ENCODE measurements around the gene EHD3. TPM values are rescaled to one million over a fixed set of nuclear protein-coding genes. Genes with fewer than 3 reads are reported as not detected.

Gene EHD3
- total and polyA plus RNA-seq, 2 of the 4 experiments (the other 2 are of a cell fraction) = 29.1 to 39.8 TPM

DNA sequence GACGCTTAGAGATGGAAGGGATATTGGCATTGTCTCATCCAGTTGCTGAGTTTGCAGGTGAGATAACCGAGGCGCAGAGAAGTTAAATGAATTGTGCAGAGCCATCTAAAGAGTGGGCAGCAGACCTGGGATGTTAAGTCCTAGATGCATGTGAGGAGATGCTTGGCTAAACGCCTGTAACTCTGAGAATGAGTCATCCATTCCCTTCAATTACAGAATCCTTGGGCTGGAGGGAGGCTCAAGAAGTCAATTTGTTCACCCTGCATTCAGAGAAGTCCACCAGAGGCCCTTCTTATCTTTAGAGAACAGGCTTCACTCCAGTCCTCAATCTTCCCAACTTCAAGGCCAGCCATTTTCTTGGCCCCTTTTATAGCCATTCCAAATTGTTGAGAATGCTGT lies 1.6 kb downstream of the EHD3 start:
- Histone ChIP-seq H3K9me3 (ENCODE audit: control insufficient read depth, insufficient read depth, low read length) (no peaks in the 10 kb centered on the region), H4K91ac (ENCODE audit: insufficient read depth, low read depth, low read length) (no peak overlapping the region), H2AK5ac (ENCODE audit: low read depth, low read length) (no peak overlapping the region; the same call in 1 of the 2 replicates), H3K4me2 (ENCODE audit: low read depth, low read length) (peak overlapping the region; percentile 3; the same call in 1 of the 2 replicates), H3K27me3 (ENCODE audit: control insufficient read depth, insufficient read depth, low read length) (no peaks in the 10 kb centered on the region), H2AFZ (replicated peaks; ENCODE audit: low read length, poor library complexity) (no peak overlapping the region), H3K9ac (ENCODE audit: low read depth, low read length) (no peak overlapping the region), H2BK20ac (ENCODE audit: low read depth, low read length) (no peak overlapping the region), H3K18ac (ENCODE audit: low read depth, low read length) (no peak overlapping the region), H2BK120ac (ENCODE audit: low read depth, low read length) (no peak overlapping the region), H3K4me1 (ENCODE audit: control insufficient read depth, insufficient read depth, low read length) (peaks cover 8% of the 10 kb centered on the region; the same call in 1 of the 2 replicates), H3K23ac (ENCODE audit: low read depth, low read length) (no peak overlapping the region), H3K4ac (ENCODE audit: low read depth, low read length) (no peak overlapping the region), H4K8ac (ENCODE audit: low read depth in 2 of 2, low read length in 2 of 2) (no peak overlapping the region), H3K27ac (ENCODE audit: insufficient read depth, low read length) (no peak overlapping the region), H4K5ac (ENCODE audit: low read depth, low read length) (no peak overlapping the region), H2BK15ac (ENCODE audit: low read depth, low read length) (no peak overlapping the region), H3K9me1 (ENCODE audit: insufficient read depth, low read length) (peaks cover 18% of the 10 kb centered on the region; the same call in 1 of the 2 replicates), H3K79me1 (ENCODE audit: low read depth in 1 of 2, low read length in 2 of 2) (peaks cover 12 to 45% of the 10 kb centered on the region in 2 experiments), H2AK9ac (replicated peaks; ENCODE audit: low read depth, low read length, poor library complexity) (no peak overlapping the region), H3K14ac (replicated peaks; ENCODE audit: low read depth, low read length) (no peak overlapping the region), H3K56ac (ENCODE audit: extremely low read depth, insufficient read depth, low read length) (no peak overlapping the region), H4K20me1 (ENCODE audit: insufficient read depth, low read length) (peaks cover 19% of the 10 kb centered on the region), H3K36me3 (ENCODE audit: control insufficient read depth, insufficient read depth, low read length) (no peaks in the 10 kb centered on the region), H2BK5ac (ENCODE audit: low read depth, low read length, poor library complexity, severe bottlenecking) (no peak overlapping the region), H3K4me3 (ENCODE audit: insufficient read depth, low read depth, low read length) (no peak overlapping the region)
- CTCF ChIA-PET = interaction anchor here (0.8 to 1.0 kb wide), 2 partner anchors 98 to 524 kb away, joined by 4 read pairs; no protein-coding TSS in a partner anchor
- intact Hi-C loops (cut with micrococcal nuclease) = loop anchor here (1.0 kb wide), 1 partner anchor 83 kb away; no protein-coding TSS in a partner anchor
- in situ Hi-C loops (cut with MboI; ENCODE audit: low sequenced_read_pairs) = no loop called here
- POLR2A ChIA-PET (ENCODE audit: unreplicated experiment) = no interaction called here
- ATAC-seq (ENCODE audit: low read depth) (peak; percentile 21; the same call in 1 of the 2 replicates), DNase-seq (peak; percentile 92)
- WGBS, 2 experiments (ENCODE audit: extremely low coverage in 2 of 2, insufficient read length in 1 of 2) = no CpG with 5 or more reads among the region's 4 CpGs
- no TSS peak for BruUV-seq (replicated peaks)
- TF ChIP-seq CEBPB (IDR thresholded peaks at IDR 0.05; ENCODE audit: low read depth, low read length) = peak; percentile 30; the same call in 1 of the 2 replicates
- peak; percentile 81 for TF ChIP-seq FOS (IDR thresholded peaks at IDR 0.05; ENCODE audit: low read depth, low read length)
- TF ChIP-seq RAD21 (IDR thresholded peaks at IDR 0.05; ENCODE audit: low read length) = no peak
- no peak for TF ChIP-seq RCOR1 (IDR thresholded peaks at IDR 0.05; ENCODE audit: insufficient replicate concordance, low read length)
- no peak for TF ChIP-seq SMC3 (IDR thresholded peaks at IDR 0.05; ENCODE audit: low read depth, low read length)
- TF ChIP-seq, protein P1, sequence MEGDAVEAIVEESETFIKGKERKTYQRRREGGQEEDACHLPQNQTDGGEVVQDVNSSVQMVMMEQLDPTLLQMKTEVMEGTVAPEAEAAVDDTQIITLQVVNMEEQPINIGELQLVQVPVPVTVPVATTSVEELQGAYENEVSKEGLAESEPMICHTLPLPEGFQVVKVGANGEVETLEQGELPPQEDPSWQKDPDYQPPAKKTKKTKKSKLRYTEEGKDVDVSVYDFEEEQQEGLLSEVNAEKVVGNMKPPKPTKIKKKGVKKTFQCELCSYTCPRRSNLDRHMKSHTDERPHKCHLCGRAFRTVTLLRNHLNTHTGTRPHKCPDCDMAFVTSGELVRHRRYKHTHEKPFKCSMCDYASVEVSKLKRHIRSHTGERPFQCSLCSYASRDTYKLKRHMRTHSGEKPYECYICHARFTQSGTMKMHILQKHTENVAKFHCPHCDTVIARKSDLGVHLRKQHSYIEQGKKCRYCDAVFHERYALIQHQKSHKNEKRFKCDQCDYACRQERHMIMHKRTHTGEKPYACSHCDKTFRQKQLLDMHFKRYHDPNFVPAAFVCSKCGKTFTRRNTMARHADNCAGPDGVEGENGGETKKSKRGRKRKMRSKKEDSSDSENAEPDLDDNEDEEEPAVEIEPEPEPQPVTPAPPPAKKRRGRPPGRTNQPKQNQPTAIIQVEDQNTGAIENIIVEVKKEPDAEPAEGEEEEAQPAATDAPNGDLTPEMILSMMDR (conservative IDR thresholded peaks at IDR 0.05; ENCODE audit: low read depth, low read length) = no peak
- TF ChIP-seq NFE2L2 (IDR thresholded peaks at IDR 0.05; ENCODE audit: low read depth, low read length) = no peak
- TF ChIP-seq MAZ (IDR thresholded peaks at IDR 0.05; ENCODE audit: borderline replicate concordance, low read depth, low read length) = no peak
- TF ChIP-seq MAFK (IDR thresholded peaks at IDR 0.05; ENCODE audit: low read depth, low read length) = no peak
- TF ChIP-seq, protein P2, sequence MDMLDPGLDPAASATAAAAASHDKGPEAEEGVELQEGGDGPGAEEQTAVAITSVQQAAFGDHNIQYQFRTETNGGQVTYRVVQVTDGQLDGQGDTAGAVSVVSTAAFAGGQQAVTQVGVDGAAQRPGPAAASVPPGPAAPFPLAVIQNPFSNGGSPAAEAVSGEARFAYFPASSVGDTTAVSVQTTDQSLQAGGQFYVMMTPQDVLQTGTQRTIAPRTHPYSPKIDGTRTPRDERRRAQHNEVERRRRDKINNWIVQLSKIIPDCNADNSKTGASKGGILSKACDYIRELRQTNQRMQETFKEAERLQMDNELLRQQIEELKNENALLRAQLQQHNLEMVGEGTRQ (IDR thresholded peaks at IDR 0.05; ENCODE audit: low read depth, low read length) = no peak
- dilution Hi-C loops (cut with HindIII; ENCODE audit: low sequenced_read_pairs, unreplicated experiment) = no loop called here
